HG02588 (cell line): ENCODE measurements around the gene CATSPER1.

ENCODE experiments used
- ATAC-seq: cut with Tn5 transposase; IDR thresholded peaks from one replicate; pipeline ENCODE4 v1.9.1; 2021; ENCODE audit warnings: mild to moderate bottlenecking, moderate library complexity; ENCODE audit not compliant: unreplicated experiment

Gene CATSPER1

DNA sequence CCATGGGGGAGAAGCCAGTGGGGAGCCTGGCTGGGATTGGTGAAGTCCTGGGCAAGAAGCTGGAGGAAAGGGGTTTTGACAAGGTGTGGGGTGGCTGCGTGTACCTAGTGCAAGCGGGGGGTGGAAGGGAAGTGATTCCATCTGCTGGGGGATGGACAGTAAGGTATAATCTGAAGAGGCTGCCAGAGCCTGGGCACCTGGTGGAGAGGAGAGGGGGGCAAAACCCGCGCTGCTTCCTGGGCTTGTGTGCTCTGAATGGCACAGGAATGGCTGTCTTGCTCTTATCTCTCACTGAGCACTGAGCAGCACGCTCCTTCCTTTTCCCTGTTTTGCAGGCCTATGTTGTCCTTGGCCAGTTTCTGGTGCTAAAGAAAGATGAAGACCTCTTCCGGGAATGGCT, 23.0 kb downstream of the CATSPER1 start:
- ATAC-seq = no peak

DNA sequence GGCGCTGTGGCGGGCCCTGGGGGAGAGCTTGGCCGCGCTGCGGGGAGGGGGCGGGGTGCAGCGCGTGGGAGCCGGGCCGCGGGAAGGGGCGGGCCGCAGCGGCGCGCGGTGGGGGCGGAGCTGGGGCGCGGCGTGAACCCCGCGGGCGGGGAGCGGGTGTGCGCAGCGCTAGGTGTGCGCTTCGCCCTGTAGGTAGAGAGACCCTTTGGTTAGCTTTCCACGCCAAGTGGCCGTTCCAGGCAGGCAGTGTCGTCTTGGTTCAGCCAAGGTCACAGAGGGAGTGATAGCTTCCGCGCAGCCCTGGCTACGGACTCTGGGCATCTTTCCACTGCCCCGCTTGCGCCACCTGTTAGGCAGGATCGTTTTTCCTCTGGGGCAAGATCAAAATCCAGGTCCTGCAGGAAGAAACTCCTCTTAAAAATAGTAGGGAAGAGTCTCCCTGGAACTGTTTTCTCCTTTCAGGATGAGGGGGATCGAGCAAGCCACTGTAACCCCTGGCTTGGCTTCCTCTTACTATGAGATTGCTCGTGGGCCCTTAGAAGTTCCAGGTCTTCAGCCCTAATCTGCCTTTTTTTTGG, 23.5 kb downstream of the CATSPER1 start:
- peak; percentile 47 for ATAC-seq

DNA sequence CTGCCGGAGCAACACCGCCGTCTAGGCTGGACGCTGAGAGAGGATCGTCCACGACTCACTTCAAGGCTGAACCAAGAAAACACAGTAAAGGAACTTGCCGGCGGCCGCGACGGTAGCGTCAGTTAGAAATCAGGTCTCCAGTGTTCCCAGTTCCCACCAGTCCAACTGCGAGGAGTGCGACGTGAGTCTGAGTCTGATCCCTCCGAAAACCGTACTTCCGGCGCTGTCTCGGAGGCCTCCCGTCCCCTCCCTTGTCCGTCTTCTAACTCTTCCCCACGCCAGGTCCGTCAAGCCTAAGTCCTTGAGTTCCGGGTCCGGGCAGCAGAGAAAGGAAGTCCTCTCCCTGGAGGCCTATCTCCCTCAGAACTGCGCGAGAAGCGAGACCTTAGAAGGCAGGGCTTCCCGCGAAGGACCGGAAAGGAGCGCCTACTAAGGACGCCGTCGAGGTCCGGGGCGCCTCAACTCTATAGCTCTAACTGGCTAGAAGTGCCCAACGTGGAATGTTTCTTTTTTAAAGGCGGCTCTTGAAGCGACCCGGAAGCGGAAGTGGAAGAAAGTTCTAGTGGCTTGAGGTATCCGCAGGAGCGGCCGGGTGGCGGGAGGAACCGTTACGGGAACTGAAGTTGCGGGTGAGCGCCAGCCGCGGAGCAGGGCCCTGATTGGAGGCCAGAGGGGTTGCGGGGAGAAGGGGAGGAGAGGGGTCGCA, 24.2 kb downstream of the CATSPER1 start, which contains the start of the genes BANF1 and EIF1AD:
Gene BANF1, plus strand, starts transcription at position 562 of the 706 bp plus-strand sequence. CDS start 748 bp downstream, outside the sequence.
Gene EIF1AD, minus strand, starts transcription at position 216 of the 706 bp plus-strand sequence. CDS start 1,768 bp downstream, outside the sequence.
- ATAC-seq = peak; percentile 72

DNA sequence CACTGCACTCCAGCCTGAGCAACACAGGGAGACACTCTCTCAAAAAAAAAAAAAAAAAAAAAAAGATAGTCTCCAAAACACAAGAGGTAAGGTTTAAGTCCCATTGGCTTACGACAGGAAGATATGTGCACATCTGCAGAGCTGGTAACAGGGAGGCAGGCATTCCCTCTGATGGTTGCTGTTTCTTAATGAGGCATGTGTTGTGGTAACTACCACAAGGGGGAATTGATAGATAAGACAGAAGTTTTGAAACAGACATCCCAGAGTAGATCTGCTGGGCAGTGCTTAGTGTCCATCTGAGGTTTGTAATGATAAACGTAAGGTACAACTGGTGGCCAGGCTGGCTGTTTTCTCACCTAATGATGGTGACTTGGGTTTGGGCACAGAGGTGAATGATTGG, 29.0 kb downstream of the CATSPER1 start:
- ATAC-seq = no peak

DNA sequence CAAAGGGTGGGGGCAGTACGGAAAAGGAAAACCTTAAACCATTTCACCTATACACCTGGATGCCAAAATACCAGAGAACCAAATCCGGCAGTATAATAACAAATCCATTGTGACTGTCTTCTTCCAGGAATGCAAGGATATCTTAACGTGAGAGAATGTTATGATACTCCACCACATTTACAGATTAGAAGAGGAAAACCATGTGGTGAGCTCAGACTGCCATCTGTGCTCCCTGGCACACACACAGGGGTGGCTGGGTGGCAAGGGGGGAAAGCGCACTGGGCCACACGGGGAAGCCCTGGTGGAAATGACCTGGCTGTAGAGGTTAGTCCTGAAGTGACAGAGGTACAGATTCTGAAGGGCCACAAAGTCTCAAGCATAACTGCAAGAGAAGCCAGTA, 34.2 kb downstream of the CATSPER1 start:
- ATAC-seq = no peak

DNA sequence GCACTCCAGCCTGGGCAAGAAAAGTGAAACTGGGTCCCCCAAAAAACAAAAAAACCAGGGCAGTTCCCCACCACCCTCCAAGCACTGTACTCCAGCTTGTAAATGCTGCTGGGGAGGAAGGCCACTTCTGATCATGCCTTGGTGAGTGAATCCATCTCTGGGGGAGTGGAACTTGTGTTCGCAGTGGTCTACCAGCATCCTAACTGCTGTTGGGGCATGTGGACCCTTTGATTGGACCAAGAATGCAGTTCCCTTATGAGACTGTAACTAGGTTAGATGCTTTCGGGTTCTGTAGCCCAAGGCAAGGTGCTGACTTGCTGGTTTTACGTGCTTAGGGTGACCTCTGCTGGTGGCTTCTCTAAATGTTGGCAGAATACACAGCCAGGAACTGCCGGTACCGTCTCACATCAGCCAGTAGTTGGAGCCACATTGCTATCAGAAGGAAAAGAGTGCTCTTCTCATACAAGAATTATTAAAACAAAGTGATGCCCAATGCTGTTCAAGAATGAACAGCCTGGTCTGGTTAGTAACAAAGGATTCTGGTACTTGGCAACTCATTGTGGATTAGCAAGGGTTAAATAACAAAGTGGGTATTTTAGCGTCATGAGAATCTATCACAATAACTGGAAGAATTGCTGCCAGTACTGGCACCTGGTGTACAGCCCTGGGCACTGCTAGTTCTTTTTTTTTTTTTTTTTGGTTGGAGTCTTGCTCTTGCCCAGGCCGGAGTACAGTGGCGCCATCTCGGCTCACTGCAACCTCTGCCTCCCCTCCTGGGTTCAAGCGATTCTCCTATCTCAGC, 37.3 kb downstream of the CATSPER1 start:
- peak; percentile 88 for ATAC-seq

DNA sequence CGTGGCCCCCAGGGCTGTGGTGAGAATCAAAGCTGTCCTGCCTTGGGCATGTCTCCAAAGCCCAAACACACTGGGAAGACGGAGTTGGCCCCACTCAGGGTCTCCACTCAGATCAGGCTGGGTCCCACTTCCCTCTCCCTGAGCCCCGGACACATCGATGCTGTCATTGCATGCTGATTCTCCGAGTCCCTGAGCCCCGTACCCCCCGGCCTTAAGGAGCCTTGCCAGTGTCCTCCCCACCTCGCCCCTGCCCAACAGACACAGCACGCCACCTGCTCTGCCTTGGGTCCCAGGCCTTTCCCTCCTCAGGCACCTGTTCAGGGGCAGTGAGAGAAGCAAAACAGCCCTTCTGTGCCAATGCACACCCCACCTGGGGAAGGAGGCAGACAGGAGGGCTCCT, 38.9 kb downstream of the CATSPER1 start:
- no peak for ATAC-seq

DNA sequence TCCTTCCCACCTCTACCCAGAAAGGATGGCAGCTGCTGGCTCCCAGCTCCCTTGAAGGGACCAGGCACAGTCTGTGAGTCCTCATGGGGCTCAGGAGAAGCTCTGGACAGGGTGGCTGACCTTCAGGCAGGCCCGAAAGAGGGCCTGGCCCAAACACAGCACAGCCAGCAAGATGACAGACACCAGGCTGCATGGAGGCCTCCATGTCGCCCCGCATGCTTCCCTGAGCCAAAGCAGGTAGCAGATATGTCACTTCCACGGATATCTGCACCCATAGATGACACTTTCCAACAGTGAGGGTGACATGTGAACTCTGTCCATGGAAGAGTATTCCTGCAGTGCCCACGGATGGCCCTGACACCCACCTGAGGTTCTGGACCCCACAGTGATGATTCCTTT, 42.7 kb downstream of the CATSPER1 start:
- no peak for ATAC-seq

DNA sequence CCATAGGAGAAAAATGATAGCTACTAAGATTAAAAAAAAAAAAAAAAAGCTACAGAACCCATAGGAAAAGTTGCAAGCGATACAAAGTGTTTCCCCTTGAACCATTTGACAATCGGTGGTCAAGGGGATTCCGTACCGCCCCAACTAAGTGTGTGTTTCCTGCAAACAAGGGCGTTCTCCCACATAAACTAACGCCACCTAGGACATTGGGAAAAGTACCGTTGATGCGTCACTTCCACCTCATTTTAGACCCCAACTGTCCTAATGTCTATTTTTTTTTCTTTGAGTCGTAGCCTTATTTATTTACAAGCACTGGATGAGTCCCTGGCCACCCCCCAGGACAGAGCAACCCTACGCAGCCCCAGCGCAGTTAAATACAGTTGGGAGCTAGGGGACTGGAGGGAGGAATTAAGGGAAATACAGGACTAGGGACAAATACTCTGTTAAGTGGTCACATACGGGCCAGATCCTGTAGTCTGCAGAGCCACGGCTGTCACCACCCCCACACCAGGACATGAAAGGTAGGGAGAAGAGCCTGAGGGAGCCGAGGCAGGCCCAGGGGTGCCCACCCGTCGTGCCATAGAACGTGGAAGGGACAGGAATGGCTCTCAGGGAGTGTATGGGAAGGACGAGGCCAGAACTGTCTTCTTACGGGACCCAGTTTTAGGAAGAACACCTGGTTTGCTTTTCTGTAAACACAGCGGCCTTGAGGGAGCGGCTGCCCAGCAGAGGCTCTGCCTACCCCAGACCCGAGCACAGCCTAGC, 43.3 kb downstream of the CATSPER1 start:
- no peak for ATAC-seq

DNA sequence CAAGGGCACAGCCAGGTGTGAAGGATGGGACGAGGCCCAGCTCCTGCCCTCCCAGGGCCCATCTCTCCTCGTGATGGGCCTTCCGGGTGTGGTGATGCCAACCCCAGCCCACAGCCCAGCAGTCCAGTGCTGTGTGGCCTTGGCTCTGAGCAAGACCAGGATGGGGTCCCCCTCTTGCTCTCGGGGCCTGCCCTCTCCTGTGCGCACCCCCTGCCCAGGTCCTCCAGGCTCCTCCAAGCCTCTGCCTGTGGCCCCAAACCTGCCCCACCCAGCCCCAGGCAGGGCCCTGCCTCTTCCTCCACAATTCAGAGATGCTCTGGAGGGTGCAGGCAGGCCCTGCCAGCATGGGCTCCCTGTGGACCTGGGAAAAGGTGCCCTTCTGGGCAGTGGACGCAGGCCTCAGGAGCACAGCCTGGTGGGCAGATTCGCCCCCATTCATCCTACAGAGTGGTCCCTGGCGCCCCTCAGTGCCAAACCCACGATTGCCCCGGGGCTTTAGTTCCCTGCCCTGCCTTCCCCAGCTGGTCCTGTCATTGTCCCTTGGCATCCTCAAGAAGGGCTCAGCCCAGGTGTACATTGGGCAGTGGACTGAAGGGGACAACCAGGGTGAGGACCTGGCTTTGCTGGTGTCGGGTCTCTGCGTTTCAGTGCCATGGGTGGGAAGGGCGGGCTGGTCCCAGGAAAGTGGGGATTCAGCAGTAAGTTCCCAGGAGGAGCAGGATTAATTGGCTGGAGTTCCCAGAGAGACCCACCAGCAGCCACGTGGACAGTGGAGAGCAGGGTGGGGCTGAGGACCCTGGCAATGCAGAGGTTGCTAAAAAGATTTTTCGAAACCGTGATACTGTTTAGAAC, 44.1 kb downstream of the CATSPER1 start:
- no peak for ATAC-seq

DNA sequence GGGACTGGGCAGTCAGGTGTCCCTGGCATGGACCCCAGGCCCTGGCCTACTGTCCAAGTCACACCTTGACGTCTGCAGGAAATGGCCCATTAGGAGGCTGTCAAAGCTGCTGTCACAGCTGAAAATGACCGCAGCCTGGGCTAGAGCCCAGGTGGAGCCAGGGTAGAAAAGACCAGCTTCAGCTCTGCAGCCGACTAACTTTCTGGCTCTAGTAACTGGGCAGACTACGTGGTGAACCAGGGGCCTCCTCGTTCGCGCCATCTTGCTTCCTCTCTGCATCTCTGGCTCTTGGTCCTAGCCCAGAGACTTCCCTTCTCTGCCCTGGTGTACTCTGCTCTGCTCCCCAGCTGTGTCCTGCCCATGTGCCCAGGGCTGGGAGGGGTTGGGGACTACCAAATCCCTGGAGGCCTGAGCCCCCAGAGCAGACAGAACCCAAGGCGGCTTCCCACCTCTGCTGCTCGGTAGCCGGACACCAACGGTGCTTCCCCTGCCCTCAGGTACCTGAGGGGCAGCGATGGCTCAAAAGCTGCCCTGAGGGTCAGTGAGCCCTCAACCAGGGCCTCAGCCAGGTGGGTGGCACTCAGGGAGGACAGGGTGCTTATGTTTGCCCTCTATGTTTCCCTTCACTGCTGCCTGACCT, 45.1 kb downstream of the CATSPER1 start:
- no peak for ATAC-seq

DNA sequence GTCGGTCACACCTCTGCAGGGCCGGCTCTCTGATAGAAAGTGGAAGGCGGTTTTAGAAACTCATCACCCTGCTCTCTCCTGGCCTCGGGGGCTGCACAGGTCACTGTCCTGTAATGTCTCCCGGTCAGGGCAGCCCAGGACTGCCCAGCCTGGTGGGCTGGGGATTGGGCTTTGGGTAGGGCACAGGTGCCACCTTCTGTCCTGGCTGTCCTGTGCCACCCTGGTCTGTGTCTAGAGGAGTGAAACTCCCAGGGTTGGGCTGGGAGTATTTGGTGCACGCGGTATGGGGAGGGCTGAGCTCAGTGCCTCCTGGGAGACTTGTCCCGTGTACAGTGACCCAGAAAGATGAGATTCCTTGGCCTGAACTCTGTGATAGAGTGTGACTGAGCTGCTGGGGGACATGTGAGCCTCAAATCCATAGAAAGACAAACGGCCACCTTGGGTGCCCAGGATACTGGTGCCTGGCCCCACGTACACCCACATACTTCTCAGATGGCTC, 47.0 kb downstream of the CATSPER1 start:
- ATAC-seq = no peak

DNA sequence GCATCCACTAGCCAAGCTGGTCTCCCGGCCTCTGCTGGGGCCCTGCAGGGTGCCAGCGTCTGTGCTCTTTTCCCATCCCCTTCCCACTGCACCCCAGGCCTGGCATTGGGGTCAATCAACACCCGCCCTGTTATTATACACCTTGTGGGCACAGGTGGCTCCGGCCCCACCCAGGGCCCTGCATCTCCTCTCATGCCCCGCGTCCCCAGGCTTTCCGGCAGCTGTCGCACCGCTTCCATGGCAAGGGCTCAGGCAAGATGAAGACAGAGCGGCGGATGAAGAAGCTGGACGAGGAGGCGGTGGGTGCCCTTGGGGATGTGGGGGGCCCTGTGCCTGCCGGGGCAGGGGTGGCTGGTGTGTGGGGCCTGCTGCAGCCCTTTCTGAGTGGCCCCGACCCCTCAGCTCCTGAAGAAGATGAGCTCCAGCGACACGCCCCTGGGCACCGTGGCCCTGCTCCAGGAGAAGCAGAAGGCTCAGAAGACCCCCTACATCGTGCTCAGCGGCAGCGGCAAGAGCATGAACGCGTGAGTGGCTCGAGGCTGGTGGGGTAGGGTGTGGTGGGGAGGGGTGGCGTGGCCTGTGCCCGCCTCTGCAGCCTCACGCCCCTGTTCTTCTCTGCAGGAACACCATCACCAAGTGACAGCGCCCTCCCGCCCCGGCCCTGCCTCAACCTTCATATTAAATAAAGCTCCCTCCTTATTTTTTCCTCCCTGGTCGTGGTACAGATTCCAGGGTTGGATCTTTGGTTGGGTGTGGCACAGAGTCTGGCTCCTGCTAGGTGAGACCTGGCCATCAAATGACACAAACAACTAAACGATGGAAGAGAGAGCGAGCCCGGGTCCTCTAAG, 47.7 kb downstream of the CATSPER1 start:
- ATAC-seq = no peak

DNA sequence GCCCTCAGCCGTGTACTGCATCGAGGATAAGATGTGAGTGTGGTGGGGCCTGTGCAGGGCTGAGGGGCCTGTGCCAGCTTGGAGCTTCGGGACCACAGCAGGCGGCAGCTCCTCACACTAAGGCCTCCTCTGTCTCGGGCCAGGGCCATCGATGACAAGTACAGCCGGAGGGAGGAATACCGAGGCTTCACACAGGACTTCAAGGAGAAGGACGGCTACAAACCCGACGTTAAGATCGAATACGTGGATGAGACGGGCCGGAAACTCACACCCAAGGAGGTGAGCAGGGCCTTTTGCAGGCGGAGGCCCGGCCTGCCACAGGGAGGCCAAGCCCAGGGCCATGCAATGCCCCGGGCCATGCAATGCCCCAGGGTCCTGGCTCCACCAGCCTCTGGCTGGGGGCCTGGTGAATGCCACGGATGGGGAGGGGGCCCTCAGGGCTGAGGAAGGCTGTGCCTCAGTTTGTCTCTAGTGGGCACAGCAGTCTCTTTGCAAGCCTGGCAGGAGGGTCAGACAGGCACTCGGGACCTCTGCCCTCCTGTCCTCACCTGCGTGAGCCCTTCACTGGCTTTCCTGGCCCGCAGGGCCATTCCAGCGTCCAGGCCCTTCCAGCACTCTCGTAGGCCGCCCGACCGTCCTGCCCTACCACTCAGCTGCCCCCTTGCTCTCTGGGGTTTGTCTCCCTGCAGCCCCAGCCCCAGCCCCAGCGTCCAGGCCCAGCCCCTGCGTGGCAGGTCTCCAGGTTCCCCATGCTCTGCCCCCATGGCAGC, 48.5 kb downstream of the CATSPER1 start:
- no peak for ATAC-seq

DNA sequence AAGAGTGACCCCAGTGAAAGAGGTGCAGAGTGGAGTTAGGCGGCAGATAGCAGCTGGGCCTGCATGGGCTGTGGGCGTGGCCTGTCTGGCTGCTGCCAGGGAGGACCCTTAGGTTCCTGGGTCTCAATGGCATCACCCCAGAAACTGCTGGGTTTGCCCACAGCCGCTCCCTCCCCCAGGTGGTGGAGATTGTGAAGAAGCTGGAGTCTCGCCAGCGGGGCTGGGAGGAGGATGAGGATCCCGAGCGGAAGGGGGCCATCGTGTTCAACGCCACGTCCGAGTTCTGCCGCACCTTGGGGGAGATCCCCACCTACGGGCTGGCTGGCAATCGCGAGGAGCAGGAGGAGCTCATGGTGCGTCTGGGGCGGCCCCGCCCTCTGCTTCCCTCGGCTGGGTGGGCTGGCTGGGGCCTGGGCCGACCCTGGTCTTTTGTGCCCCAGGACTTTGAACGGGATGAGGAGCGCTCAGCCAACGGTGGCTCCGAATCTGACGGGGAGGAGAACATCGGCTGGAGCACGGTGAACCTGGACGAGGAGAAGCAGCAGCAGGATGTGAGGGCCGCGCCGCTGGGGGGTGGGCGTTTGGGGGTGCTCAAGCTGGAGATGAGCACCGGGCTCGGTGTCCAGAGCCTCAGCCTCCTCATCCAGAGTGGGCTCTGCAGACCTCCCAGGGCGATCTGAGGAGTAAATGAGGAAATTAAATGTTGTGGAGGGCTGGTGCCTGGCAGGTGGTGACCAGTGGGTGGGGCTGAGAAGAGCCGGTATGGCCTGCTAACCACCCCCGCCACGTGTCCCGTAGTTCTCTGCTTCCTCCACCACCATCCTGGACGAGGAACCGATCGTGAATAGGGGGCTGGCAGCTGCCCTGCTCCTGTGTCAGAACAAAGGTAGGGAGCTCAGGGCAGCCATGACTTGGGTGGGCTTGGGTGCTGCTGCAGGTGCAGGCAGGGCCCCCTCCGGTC, 49.8 kb downstream of the CATSPER1 start:
- no peak for ATAC-seq

DNA sequence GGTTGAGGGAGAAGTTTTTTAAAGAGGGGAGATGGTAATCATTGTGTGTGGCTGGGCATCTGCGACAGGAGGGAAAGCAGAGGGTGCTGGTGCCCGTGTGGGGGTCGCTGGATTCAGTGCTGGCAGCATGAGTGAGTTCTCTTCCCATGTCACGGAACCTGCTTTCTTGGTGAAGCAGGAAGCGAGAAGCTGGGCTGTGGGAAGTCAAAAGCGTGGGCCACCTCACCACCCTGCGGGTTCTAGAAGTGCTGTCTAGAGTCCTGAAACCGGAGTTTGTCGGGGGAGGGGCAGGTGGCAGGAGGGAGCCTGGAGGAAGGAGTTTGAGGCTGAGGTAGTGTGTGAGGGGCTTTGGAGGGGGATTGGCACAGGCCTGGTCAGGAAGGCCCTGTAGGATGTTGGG, 50.5 kb downstream of the CATSPER1 start:
- ATAC-seq = no peak
